ENCODE measurements around the gene TMEM214.

The TMEM214 gene

GRCh38 chr2:27086724-27087593 lies 54.2 kb downstream of the TMEM214 start, which contains the start of gene KHK:
Gene KHK, plus strand, starts transcription at chr2:27086772. Its CDS starts 488 bp downstream, at chr2:27087260.
- TF ChIP-seq CTCF (IDR thresholded peaks at IDR 0.05; ENCODE audit: control insufficient read depth, extremely low read depth, insufficient read depth) = no peak
- no peak for DNase-seq (ENCODE audit: low read depth)

GRCh38 chr2:27087823-27088410 lies 55.2 kb downstream of the TMEM214 start:
- TF ChIP-seq CTCF (IDR thresholded peaks at IDR 0.05; ENCODE audit: control insufficient read depth, extremely low read depth, insufficient read depth) = no peak
- H3K4me3 ChIP-seq (ENCODE audit: low read depth, low read length) = no peak overlapping the region
- DNase-seq (ENCODE audit: low read depth) = no peak

More at GRCh38 chr2:27086724-27087593, 54.2 kb downstream of the TMEM214 start, which contains the start of gene KHK:
- H3K4me3 ChIP-seq (ENCODE audit: low read depth, low read length) = peak within 1 kb of the TSS; percentile 61

GRCh38 chr2:27088634-27089033 lies 55.9 kb downstream of the TMEM214 start:
- TF ChIP-seq CTCF (IDR thresholded peaks at IDR 0.05; ENCODE audit: control insufficient read depth, extremely low read depth, insufficient read depth) = no peak
- DNase-seq (ENCODE audit: low read depth) = no peak
- no peak overlapping the region for H3K4me3 ChIP-seq (ENCODE audit: low read depth, low read length)

- no peak overlapping the region for H3K4me3 ChIP-seq (ENCODE audit: low read depth, low read length)
- TF ChIP-seq CTCF (IDR thresholded peaks at IDR 0.05; ENCODE audit: control insufficient read depth, extremely low read depth, insufficient read depth) = no peak
- no peak for DNase-seq (ENCODE audit: low read depth)
Measured at GRCh38 chr2:27089111-27089954, 56.6 kb downstream of the TMEM214 start.
